PC-9 (cell line): Measurements from ENCODE around the gene DNAAF1. TPM values are rescaled to one million over a fixed set of nuclear protein-coding genes. Genes with fewer than 3 reads are reported as not detected.

Source experiments
- BruUV-seq: library from RNA; stranded (reverse); fragments of 400-500 nt; replicated peaks from 2 replicates; lab custom pipeline; 2021; lab: Mats Ljungman, UMichigan
- CTCF ChIA-PET: fragments of 300-600 bp; sonication (Branson Sonifier 250); formaldehyde crosslinking; loops from one replicate; lab custom pipeline; 2022; ENCODE audit warnings: antibody characterized with exemption; lab: Charles Lee
- POLR2A ChIA-PET: fragments of 300-600 bp; sonication (Branson Sonifier 250); formaldehyde crosslinking; loops from one replicate; lab custom pipeline; 2022; ENCODE audit warnings: antibody characterized with exemption; ENCODE audit not compliant: unreplicated experiment; lab: Charles Lee
- DNase-seq, 2 experiments: peaks; one replicate each; pipeline versions ENCODE4 v3.0.0 to v3.0.0-alpha.2; 2015 to 2022; ENCODE audit warnings: mixed read lengths in 1 of 2
- H2AFZ ChIP-seq: fragments of 200-600 bp; sonication (generic); 2 replicates; pipeline ENCODE4 v1.8.1; 2017; ENCODE audit warnings: antibody characterized with exemption
- H3F3A ChIP-seq: fragments of 200-600 bp; sonication (generic); 2 replicates; pipeline ENCODE4 v1.8.1; 2017; ENCODE audit warnings: antibody characterized with exemption, mild to moderate bottlenecking, low read depth; ENCODE audit not compliant: insufficient read depth
- H3K27ac ChIP-seq: fragments of 200-600 bp; sonication (generic); 2 replicates; pipeline ENCODE4 v1.6.1; 2016; ENCODE audit warnings: mixed run types
- H3K27me3 ChIP-seq: fragments of 200-600 bp; sonication (generic); 2 replicates; pipeline ENCODE4 v1.6.1; 2016; ENCODE audit warnings: low read depth, mixed run types; ENCODE audit not compliant: insufficient read depth
- H3K36me3 ChIP-seq: fragments of 200-600 bp; sonication (generic); 2 replicates; pipeline ENCODE4 v1.6.1; 2016; ENCODE audit warnings: low read depth, mixed run types
- H3K4me1 ChIP-seq: fragments of 200-600 bp; sonication (generic); replicated peaks from 2 replicates; pipeline ENCODE4 v1.6.1; 2016; ENCODE audit warnings: mixed run types; ENCODE audit not compliant: insufficient read depth
- H3K4me2 ChIP-seq: fragments of 200-600 bp; sonication (generic); 2 replicates; pipeline ENCODE4 v1.6.1; 2017; ENCODE audit warnings: mixed run types
- H3K4me3 ChIP-seq: fragments of 200-600 bp; sonication (generic); 2 replicates; pipeline ENCODE4 v1.6.1; 2016; ENCODE audit warnings: mixed run types
- H3K79me2 ChIP-seq: fragments of 200-600 bp; sonication (generic); 2 replicates; pipeline ENCODE4 v1.6.1; 2017; ENCODE audit warnings: low read depth, mixed run types
- H3K9me2 ChIP-seq: fragments of 200-600 bp; sonication (generic); 2 replicates; pipeline ENCODE4 v1.8.1; 2017; ENCODE audit warnings: mild to moderate bottlenecking; ENCODE audit not compliant: insufficient read depth
- H3K9me3 ChIP-seq: fragments of 200-600 bp; sonication (generic); 2 replicates; pipeline ENCODE4 v1.8.1; 2016; ENCODE audit warnings: low read depth; ENCODE audit not compliant: insufficient read depth
- H4K20me1 ChIP-seq: fragments of 200-600 bp; sonication (generic); 2 replicates; pipeline ENCODE4 v1.8.1; 2017; ENCODE audit not compliant: insufficient read depth
- EZH2 ChIP-seq: fragments of 200-600 bp; sonication (generic); IDR thresholded peaks from 2 replicates; pipeline ENCODE4 v1.8.0; 2017; ENCODE audit warnings: antibody characterized with exemption, low read depth
- intact Hi-C: fragments of 100-400 bp; cut with micrococcal nuclease; formaldehyde crosslinking; loops from one replicate; pipeline ENCODE4 v1.10.0; 2022; ENCODE audit not compliant: unreplicated experiment
- total RNA-seq: library from RNA; stranded (reverse); gene quantifications from 2 replicates; pipeline ENCODE4 v1.2.3, GENCODE V29; 2021
- TF ChIP-seq, protein P1 (sequence below): fragments of 200-600 bp; sonication (generic); conservative IDR thresholded peaks from 2 replicates; pipeline ENCODE4 v1.6.1; 2017; ENCODE audit warnings: mixed run types, antibody characterized with exemption, mild to moderate bottlenecking, moderate library complexity

DNAAF1 gene
- total RNA-seq, 1 experiment from 2014 or later: 1.2 TPM

DNA sequence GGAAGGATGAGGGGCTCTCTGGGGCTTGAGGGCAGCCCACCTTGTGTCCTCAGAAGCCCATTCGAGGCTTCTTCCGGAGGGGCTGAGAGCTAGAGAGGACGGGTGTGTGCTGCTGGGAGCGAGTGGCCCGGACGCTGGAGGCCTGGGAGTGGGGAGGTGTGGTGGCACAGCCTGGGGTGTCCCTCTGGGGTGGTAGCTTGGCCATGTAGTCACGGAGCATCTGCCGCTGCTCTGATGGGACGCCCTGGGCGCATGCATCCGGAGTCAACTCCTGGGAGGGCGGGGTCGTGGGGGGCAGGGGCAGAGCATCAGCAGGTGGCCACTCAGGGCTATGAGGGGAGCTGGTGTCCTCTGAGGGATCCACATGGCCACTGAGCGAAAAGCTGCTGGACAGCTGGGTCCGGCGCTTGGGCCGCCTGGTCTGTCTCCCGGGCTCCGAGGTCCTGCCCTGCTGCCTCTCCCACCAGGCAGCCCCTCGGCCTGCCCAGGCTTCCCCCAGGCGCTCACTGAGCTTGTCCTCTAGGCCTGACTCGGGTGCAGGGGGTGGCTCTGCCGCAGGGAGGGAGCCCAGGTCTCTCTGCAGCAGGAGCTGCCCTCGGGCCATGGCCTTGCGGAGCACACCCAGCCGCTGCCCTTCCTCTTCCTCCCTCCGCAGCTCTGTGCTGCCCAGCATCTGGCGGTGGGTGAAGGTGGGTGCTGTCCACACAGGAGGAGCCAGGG is 33.9 kb downstream of the DNAAF1 start:
- Histone ChIP-seq H3K27me3 (no peaks in the 10 kb centered on the region), H3K36me3 (no peaks in the 10 kb centered on the region; the same call in 1 of the 2 replicates), H4K20me1 (no peaks in the 10 kb centered on the region; the same call in 1 of the 2 replicates), H3K4me1 (peaks cover 33% of the 10 kb centered on the region), H3K27ac (no peak overlapping the region), H2AFZ (no peak overlapping the region), H3K9me3 (no peaks in the 10 kb centered on the region), H3K4me3 (no peak overlapping the region), H3F3A (peaks cover 37% of the 10 kb centered on the region), H3K4me2 (no peak overlapping the region), H3K9me2 (no peaks in the 10 kb centered on the region), H3K79me2 (peaks cover 7% of the 10 kb centered on the region; the same call in 1 of the 2 replicates)
- TF ChIP-seq EZH2: no peak
- TF ChIP-seq, protein P1, sequence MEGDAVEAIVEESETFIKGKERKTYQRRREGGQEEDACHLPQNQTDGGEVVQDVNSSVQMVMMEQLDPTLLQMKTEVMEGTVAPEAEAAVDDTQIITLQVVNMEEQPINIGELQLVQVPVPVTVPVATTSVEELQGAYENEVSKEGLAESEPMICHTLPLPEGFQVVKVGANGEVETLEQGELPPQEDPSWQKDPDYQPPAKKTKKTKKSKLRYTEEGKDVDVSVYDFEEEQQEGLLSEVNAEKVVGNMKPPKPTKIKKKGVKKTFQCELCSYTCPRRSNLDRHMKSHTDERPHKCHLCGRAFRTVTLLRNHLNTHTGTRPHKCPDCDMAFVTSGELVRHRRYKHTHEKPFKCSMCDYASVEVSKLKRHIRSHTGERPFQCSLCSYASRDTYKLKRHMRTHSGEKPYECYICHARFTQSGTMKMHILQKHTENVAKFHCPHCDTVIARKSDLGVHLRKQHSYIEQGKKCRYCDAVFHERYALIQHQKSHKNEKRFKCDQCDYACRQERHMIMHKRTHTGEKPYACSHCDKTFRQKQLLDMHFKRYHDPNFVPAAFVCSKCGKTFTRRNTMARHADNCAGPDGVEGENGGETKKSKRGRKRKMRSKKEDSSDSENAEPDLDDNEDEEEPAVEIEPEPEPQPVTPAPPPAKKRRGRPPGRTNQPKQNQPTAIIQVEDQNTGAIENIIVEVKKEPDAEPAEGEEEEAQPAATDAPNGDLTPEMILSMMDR: no peak; the same call in 1 of the 2 replicates
- DNase-seq: no peak
- POLR2A ChIA-PET: no interaction called here
- intact Hi-C loops: loop anchor here (5.0 to 10.0 kb wide), 5 partner anchors 227 to 354 kb away; partner anchors contain the start of genes MEAK7 and OSGIN1
- no TSS peak for BruUV-seq
- CTCF ChIA-PET: interaction anchor here (0.6 kb wide), 1 partner anchor 160 kb away, joined by 3 read pairs; no protein-coding TSS in a partner anchor

DNA sequence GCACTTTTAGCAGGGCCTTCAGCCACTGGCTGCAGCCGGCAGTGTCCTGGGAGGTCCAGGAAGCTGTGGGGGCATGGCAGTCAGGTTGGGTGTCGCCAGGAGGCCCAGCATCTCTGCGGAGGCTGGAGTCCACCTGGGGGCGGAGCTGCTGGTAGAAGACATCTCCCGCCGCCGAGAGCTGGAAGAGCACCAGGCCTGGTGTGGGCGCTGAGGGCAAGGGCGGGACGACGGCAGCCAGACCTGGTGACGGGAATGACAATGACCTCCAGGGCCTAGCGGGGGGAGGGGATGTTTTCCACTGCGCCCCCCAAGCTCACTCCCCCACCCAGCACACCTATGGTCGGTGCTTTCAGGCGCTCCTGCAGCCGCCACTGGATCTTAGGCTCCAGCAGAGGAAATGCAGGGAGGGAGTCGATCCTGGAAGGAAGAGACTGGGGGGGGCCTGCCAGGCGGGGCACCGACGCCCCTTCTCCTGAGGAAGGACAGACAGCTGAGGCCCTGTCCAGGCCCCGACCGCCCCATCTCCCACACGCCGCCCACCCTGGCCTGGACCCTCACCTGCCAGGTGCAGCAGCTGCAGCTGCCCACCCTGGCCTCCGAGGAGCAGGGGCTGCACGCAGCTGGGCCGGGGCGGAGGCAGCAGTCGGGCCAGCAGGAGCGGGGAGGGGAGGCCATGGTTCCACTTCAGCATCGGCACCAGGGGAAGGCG is 34.7 kb downstream of the DNAAF1 start:
- H3K36me3 ChIP-seq: no peaks in the 10 kb centered on the region; the same call in 1 of the 2 replicates
- H3K9me3 ChIP-seq: no peaks in the 10 kb centered on the region
- H3F3A ChIP-seq: peaks cover 35% of the 10 kb centered on the region
- ChIA-PET CTCF (no interaction called here), POLR2A (no interaction called here)
- no peaks in the 10 kb centered on the region for H3K27me3 ChIP-seq
- BruUV-seq: no TSS peak
- no peaks in the 10 kb centered on the region; the same call in 1 of the 2 replicates for H4K20me1 ChIP-seq
- H3K4me1 ChIP-seq: peaks cover 33% of the 10 kb centered on the region
- no peaks in the 10 kb centered on the region for H3K9me2 ChIP-seq
- no peak for DNase-seq
- intact Hi-C loops: loop anchor here (5.0 to 10.0 kb wide), 5 partner anchors 227 to 355 kb away; partner anchors contain the start of genes MEAK7 and OSGIN1
- TF ChIP-seq EZH2: no peak
- TF ChIP-seq, protein P1: no peak
- no peak overlapping the region for H3K27ac ChIP-seq
- H3K79me2 ChIP-seq: peaks cover 14% of the 10 kb centered on the region; the same call in 1 of the 2 replicates
- H3K4me2 ChIP-seq: no peak overlapping the region
- no peak overlapping the region for H3K4me3 ChIP-seq
- H2AFZ ChIP-seq: no peak overlapping the region

DNA sequence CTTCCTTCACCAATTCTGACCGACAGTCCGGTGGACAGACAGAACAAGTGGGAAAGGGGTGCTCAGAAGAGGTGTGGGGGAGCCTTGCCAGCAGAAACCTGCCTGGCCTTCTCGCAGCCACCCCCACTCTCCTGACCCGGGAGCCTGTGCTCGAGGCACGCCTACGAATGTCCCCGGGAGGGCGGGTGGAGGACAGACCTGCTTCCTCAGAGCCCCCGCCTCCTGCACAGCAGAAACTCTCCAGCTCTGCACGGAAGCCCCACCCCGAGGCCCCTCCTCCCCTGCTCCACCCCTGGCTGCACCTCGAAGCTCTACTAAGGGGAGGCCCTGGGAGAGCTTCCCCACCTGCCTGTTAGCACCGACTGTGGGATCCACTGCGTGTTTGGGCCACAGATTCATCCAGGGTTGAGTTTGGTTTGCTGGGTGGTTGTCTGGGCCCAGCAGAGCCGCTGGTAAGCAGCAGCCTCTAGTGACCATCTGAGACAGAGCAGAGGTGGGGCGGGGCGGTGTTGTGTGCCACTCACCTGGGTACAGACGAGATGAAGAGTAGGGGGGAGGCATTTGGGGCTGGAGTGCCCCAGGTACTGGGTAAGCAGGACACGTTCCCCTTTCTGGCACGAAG is 35.5 kb downstream of the DNAAF1 start:
- H3K9me2 ChIP-seq: no peaks in the 10 kb centered on the region
- peaks cover 32% of the 10 kb centered on the region for H3F3A ChIP-seq
- H2AFZ ChIP-seq: no peak overlapping the region
- H4K20me1 ChIP-seq: peaks cover 3% of the 10 kb centered on the region; the same call in 1 of the 2 replicates
- BruUV-seq: no TSS peak
- no peak for TF ChIP-seq EZH2
- TF ChIP-seq, protein P1: no peak
- intact Hi-C loops: no loop called here
- peaks cover 35% of the 10 kb centered on the region for H3K4me1 ChIP-seq
- no peaks in the 10 kb centered on the region for H3K9me3 ChIP-seq
- ChIA-PET POLR2A (interaction anchor here (0.7 kb wide), 1 partner anchor 323 kb away, joined by 4 read pairs; no protein-coding TSS in a partner anchor), CTCF (no interaction called here)
- H3K27ac ChIP-seq: no peak overlapping the region
- peaks cover 22% of the 10 kb centered on the region for H3K79me2 ChIP-seq
- no peaks in the 10 kb centered on the region for H3K27me3 ChIP-seq
- no peak overlapping the region for H3K4me3 ChIP-seq
- no peak for DNase-seq
- H3K36me3 ChIP-seq: no peaks in the 10 kb centered on the region; the same call in 1 of the 2 replicates
- no peak overlapping the region for H3K4me2 ChIP-seq
